Lower leg skin (tissue), 4 donors: ENCODE measurements around the gene ADISSP. TPM values are rescaled to one million over a fixed set of nuclear protein-coding genes. Genes with fewer than 3 reads are reported as not detected.

Experiments
- DNase-seq, 2 donors: peaks; one replicate each; pipeline ENCODE4 v3.0.0-alpha.2; 2019; ENCODE audit warnings: low spot score in 2 of 2
- H3K4me3 ChIP-seq: fragments of 200-600 bp; sonication (generic); 2 replicates; pipeline ENCODE4 v1.5.1; 2017; ENCODE audit warnings: mild to moderate bottlenecking, low read depth; ENCODE audit not compliant: poor library complexity, severe bottlenecking
- POLR2A ChIP-seq, 2 donors: fragments of 450-650 bp; IDR thresholded peaks; one replicate each; pipeline ENCODE4 v1.6.1; 2016 to 2017; ENCODE audit warnings: antibody characterized with exemption in 2 of 2, mild to moderate bottlenecking in 1 of 2, moderate library complexity in 1 of 2
- WGBS, 2 donors: methylation state at CpG; one replicate each; pipeline ENCODE4 v1.1.5; 2018; 5-methylcytosine and 5-hydroxymethylcytosine counted together
- intact Hi-C: fragments of 100-400 bp; cut with DNase I; formaldehyde crosslinking; loops from one replicate; pipeline ENCODE4 v1.15.0; 2023; ENCODE audit warnings: low total_unique reads
- total RNA-seq, 4 donors: library from RNA; depleted of rRNA; stranded (reverse); fragments of >200 nt; gene quantifications; one replicate each; pipeline ENCODE4 v1.1.0, GENCODE V29; 2016
- TF ChIP-seq, protein P1 (sequence below), 3 donors: fragments of 450-650 bp; IDR thresholded peaks; one replicate each; pipeline ENCODE4 v1.5.1; 2016; ENCODE audit warnings: antibody characterized with exemption in 3 of 3, mild to moderate bottlenecking in 3 of 3, moderate library complexity in 2 of 3

Gene ADISSP
- total RNA-seq, 4 donors from 2014 or later: 9.7 to 21.8 (median 15.5) TPM

GRCh38 chr20:3749087-3749688, 18.4 kb downstream of the ADISSP start:
- WGBS, 2 donors: 81 to 82% methylated on average over 21 to 24 of the region's 24 CpGs
- TF ChIP-seq POLR2A (IDR thresholded peaks at IDR 0.05): no peak
- TF ChIP-seq, protein P1, sequence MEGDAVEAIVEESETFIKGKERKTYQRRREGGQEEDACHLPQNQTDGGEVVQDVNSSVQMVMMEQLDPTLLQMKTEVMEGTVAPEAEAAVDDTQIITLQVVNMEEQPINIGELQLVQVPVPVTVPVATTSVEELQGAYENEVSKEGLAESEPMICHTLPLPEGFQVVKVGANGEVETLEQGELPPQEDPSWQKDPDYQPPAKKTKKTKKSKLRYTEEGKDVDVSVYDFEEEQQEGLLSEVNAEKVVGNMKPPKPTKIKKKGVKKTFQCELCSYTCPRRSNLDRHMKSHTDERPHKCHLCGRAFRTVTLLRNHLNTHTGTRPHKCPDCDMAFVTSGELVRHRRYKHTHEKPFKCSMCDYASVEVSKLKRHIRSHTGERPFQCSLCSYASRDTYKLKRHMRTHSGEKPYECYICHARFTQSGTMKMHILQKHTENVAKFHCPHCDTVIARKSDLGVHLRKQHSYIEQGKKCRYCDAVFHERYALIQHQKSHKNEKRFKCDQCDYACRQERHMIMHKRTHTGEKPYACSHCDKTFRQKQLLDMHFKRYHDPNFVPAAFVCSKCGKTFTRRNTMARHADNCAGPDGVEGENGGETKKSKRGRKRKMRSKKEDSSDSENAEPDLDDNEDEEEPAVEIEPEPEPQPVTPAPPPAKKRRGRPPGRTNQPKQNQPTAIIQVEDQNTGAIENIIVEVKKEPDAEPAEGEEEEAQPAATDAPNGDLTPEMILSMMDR (IDR thresholded peaks at IDR 0.05): no peak
- intact Hi-C loops: no loop called here
- DNase-seq: no peak
- no peak overlapping the region for H3K4me3 ChIP-seq

DNA sequence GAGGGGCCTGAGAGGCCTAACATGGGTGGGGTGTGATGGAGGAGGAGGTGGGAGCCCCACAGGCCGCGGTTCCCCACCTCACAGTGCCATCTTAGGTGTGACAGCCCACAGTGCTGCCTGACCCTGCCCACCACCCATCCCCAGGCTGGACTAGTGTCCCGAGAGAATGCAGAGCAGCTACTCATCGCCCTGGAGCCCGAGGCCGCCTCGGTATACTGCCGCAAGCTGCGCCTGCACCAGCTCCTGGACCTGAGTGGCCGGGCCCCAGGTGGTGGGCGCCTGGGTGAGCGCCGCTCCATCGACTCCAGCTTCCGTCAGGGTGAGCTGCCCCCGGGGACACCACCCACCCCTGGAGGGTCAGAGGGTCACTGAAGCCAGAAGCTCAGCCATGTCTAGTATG, 19.5 kb downstream of the ADISSP start:
- intact Hi-C loops: no loop called here
- no peak for DNase-seq
- H3K4me3 ChIP-seq: no peak overlapping the region
- TF ChIP-seq POLR2A (IDR thresholded peaks at IDR 0.05): no peak
- TF ChIP-seq, protein P1 (IDR thresholded peaks at IDR 0.05): no peak
- WGBS, 2 donors: 84 to 89% methylated on average over 13 to 16 of the region's 16 CpGs

- DNase-seq: no peak
- H3K4me3 ChIP-seq: no peak overlapping the region
- TF ChIP-seq POLR2A (IDR thresholded peaks at IDR 0.05): no peak
- TF ChIP-seq, protein P1 (IDR thresholded peaks at IDR 0.05): no peak
- 89 to 92% methylated on average over 2 of the region's 2 CpGs for WGBS, 2 donors
- intact Hi-C loops: no loop called here
These were observed 20.1 kb downstream of the ADISSP start for GRCh38 chr20:3747471-3747870.

GRCh38 chr20:3745686-3746173, 21.8 kb downstream of the ADISSP start:
- intact Hi-C loops: no loop called here
- H3K4me3 ChIP-seq: no peak overlapping the region
- DNase-seq: no peak
- no peak for TF ChIP-seq POLR2A (IDR thresholded peaks at IDR 0.05)
- TF ChIP-seq, protein P1 (IDR thresholded peaks at IDR 0.05): no peak
- 87% methylated on average over 11 of the region's 11 CpGs for WGBS, 2 donors

- WGBS, 2 donors: 48 to 51% methylated on average over 45 of the region's 45 CpGs
- H3K4me3 ChIP-seq: no peak overlapping the region
- intact Hi-C loops: no loop called here
- TF ChIP-seq POLR2A (IDR thresholded peaks at IDR 0.05): no peak
- TF ChIP-seq, protein P1 (IDR thresholded peaks at IDR 0.05): no peak
- DNase-seq: peak; percentile 47 to 92
These were observed 22.5 kb downstream of the ADISSP start for GRCh38 chr20:3744806-3745685.
